NCI-H460 (cell line): Measurements from ENCODE around the gene PAFAH1B2. TPM values are rescaled to one million over a fixed set of nuclear protein-coding genes. Genes with fewer than 3 reads are reported as not detected.
"Not testable (repeated sequence)": the region's sequence is repeated elsewhere in the genome, so short reads cannot be mapped to it uniquely, and the experiment has no call there.

Experiments
- DNase-seq: peaks from one replicate; pipeline ENCODE4 v3.0.0-alpha.2; 2016; ENCODE audit warnings: low read depth; ENCODE audit errors: extremely low read depth
- total RNA-seq: library from RNA; depleted of rRNA; stranded (reverse); fragments of >200 nt; shearing (Covaris generic); gene quantifications from 2 replicates; pipeline ENCODE4 v1.2.3, GENCODE V29; 2014

The PAFAH1B2 gene
- total RNA-seq, 1 experiment from 2014 or later = 97.4 TPM

DNA sequence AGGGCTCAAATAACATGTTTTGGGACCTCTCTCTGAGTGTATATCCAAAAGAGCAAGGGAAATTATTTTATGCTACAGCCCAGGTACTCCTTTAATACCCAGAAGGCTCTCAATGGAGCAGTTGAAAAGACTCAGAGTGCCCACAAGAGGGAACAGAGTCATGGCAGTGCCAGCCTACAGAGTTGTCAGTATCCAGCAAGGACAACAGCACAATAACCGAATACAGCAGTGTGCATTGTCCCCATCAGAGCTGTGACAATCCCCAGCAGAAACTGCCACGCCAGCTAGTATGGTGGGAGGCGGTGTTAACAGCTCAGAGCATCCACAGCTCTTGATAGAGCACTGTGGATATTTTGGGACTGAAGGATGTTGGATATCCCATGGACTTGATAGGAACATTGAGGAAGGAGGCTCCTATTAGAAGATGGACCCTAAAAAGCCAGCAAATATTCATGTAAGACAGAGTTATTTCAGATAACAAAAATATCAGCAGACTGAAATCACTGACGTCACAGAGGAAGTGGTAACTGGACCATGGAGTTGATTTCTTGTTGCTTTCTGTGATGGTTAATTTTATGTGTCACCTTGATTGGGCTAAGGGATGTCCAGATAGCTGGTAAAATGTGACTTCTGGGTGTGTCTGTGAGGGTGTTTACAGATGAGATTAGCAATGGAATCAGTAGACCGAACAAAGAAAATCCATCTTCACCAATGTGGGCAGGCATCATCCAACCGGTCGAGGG, 17.7 kb upstream of the PAFAH1B2 start:
- no peak for DNase-seq

DNA sequence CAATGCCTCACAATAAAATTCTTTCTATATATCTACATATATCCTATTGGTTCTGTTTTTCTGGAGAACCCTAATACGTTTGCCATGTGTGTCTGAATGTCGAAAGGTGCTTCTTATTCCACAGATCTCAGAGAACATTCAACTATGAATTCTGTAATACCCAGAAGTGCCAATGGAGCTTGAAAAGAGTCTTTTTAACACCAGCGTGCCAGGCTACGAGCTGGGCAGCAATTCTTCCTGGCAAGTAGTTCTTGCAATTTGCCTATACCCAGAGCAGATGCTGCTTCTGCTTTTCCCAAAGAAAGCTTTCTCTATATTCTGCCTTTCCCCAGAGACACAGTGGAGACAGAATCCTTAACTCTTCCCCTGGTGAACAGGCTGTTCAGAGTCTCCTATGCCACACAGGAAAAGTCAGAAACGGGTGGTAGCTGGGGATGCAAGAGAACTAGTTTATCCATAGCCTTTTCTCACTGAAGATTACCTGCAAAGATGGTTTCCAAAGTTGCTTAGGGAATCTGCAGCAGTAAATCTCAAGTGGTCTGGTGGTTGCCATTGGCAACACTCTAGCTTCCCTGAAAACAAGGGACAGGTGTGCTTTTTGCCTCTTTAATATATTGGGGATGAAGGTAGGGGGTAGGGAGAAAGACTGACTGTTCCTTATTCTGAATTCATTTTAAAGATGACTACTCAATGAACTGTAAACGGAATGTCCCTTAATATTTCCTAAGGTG, 16.8 kb upstream of the PAFAH1B2 start:
- DNase-seq = no peak

GRCh38 chr11:117128289-117128688, 15.8 kb upstream of the PAFAH1B2 start:
- DNase-seq = no peak

GRCh38 chr11:117130396-117130795, 13.7 kb upstream of the PAFAH1B2 start:
- DNase-seq = not testable (repeated sequence)

GRCh38 chr11:117130879-117131278, 13.2 kb upstream of the PAFAH1B2 start:
- no peak for DNase-seq

DNA sequence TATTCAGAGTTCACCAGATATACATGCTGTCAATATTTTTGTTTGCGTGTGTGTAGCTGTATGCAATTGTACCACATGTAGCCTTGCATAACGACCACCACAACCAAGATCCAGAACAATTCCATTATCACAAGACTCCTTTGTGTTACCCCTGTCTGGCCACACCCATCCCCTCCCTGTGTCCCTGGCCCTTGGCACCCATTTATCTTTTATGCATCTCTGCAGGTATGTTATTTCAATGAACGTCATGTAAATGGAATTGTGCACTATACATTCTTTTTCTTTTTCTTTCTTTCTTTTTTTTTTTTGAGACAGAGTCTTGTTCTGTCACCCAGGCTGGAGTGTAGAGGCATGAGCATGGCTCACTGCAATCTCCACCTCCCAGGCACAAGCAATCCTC, 9.7 kb upstream of the PAFAH1B2 start:
- DNase-seq = no peak

- not testable (repeated sequence) for DNase-seq
These were observed 9.1 kb upstream of the PAFAH1B2 start for GRCh38 chr11:117134979-117135378.

DNA sequence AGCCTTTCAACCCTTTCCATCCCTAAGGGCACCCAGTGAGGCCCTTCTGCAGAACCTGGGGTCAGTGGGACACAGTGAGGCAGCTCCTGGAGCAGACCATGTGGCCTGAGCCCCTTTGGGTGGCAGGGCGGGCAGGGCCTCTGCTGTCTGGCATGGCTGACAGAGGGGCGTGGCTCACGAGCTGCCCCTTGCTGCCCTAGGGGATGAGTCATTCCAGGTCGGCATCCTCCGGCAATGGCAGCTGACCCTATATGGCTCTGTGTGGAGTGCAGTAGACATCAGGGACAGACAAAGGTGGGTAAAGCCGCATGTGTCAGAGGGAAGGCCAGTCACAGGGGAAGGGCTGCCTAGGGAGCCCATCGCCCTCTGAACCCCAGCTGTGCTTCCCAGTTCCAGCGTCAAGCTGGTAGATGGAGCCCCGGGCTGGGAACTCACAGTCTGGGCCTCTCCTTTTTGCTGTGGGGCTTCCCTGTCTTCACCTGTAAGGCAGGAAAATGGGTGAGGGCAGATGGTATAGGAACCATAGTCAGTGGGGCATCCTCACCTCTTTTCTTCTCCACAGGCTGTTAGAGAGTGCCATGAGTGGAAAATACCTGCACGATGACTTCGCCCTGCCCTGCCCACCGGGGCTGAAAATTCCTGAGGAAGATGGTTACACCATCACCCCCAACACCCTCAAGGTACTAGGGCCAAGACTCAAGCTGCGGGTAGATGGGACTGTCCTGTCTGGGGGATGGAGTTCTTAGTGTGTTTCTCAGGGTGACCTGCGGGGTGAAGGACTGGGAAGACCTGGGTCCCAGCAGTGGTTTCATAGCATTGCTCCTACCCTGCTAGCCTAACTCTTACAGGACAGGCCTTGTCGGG, 6.6 kb upstream of the PAFAH1B2 start:
- DNase-seq = not testable (repeated sequence)

GRCh38 chr11:117143390-117143789, 697 bp upstream of the PAFAH1B2 start:
- peak; percentile 16 for DNase-seq

- peak; percentile 6 for DNase-seq
These were observed 648 bp downstream of the PAFAH1B2 start for GRCh38 chr11:117144477-117145392.

DNA sequence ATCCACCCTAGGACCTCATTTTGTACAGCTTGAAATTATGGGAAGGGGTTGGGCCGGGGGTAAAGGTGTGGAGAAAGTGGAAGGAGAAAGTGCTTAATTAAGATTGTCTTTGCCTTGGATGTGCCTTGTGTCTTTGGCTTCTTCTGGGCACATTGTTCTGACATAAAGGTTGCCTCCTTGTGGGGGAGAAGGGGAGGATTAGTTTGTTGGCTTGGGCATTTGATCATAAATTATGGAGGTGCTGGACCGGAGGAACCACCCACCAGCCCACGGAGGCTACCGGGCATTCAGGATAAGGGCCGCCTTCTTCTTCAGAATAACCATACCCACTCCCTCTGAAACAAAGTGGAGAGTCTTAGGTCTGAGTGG, 1.3 kb downstream of the PAFAH1B2 start:
- DNase-seq = no peak

DNA sequence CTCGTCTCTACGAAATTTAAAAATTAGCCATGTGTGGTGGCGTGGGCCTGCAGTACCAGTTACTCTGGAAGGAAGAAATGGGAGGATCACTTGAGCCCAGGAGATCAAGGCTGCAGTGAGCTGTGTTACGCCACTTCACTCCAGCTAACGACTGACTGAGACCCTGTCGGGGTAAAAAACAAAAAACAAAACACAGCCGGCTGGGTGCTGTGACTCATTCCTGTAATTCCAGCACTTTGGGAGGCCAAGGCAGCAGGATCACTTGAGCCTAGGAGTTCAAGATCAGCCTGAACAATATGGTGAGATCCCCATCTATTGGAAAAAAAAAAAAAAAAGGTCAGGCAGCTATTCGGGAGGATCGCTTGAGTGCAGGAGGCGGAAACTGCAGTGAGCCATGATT, 2.4 kb downstream of the PAFAH1B2 start:
- DNase-seq = no peak

DNA sequence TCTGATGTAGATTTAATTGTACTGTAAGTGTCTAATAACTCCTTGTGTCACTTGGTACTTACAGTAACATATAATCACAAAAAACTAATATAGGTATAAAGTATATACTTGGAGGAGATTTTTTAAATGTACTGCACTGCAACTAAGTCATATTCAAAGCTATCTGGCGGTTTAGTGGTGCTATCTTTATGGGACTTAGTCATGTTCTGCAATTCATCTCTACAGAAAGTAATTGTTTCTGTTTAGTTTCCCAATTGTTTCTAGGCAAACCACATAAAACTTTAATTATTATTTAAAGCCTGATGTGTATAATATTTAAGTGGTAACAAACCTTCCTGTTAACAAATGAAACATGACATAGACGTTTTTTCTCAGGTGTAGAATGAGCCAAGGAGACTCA, 8.0 kb downstream of the PAFAH1B2 start:
- no peak for DNase-seq

- no peak for DNase-seq
These were observed 10.4 kb downstream of the PAFAH1B2 start for GRCh38 chr11:117154468-117154867.

DNA sequence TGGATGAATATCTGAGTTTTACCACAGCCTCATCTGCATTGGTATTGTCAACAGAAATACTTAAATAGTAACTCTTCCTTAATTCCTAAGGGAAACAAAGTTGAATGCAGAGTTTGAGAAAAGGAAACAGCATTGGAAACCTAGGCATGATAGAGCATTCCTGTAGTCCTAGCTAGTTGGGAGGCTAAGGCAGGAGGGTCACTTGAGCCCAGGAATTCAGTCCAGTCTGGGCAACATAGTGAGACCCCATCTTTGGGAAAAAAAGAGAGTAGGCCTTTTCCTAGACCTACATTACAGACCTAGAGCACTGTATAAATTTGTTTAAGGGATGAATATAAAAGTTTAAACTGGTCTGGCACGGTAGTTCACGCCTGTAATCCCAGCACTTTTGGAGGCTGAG, 13.4 kb downstream of the PAFAH1B2 start:
- no peak for DNase-seq

DNA sequence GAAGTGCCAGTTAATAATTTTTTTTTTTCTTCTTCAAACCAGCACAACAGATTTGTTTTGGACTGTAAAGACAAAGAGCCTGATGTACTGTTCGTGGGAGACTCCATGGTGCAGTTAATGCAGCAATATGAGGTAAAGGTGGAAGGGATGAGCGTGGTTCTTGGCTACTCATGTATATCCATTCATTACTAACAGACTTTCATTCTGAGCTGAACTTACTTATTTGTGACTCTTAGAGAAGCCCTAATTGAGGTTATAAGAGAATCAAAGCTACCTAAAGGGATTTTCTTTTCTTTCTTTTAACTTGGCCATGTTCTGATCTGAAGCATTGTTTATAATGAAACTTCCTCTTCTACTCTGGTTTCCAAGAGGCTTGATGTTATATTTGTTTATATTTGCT, 15.8 kb downstream of the PAFAH1B2 start:
- no peak for DNase-seq

DNA sequence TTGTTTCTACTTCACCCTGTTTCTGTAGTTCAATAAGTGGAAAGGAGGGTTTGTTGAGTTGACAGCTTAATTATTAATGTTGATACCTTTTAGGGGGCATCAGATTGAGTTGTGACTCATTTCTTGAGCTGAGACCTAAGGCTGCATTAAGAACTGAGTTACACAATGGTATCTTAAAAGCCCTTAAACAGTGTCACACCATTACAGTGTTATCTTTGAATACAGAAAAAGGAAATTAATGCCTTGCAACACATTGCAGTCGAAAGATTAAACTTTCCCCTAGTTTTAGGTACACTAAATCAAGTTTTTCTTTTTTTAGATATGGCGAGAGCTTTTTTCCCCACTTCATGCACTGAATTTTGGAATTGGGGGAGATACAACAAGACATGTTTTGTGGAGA, 16.7 kb downstream of the PAFAH1B2 start:
- no peak for DNase-seq

DNA sequence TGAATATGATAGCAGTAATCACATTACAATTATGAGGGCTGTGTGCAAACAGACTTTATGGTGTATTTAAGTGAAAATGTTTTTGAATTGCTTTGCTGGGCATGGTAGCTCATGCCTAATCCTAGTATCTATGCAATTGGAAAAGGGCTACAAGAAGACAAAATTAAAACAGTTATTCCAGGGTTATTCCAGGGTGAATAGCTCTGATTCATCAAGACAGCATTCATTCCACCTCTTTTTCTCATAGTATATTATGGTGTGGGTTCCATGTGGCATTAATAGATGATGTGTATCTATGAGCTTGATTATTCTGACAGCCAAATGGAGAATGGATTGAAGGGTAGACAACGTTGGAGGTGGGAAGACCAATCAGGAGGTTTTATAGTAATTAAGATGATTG, 22.4 kb downstream of the PAFAH1B2 start:
- DNase-seq = no peak

- DNase-seq = no peak
These were observed 25.6 kb downstream of the PAFAH1B2 start for GRCh38 chr11:117169736-117170135.

DNA sequence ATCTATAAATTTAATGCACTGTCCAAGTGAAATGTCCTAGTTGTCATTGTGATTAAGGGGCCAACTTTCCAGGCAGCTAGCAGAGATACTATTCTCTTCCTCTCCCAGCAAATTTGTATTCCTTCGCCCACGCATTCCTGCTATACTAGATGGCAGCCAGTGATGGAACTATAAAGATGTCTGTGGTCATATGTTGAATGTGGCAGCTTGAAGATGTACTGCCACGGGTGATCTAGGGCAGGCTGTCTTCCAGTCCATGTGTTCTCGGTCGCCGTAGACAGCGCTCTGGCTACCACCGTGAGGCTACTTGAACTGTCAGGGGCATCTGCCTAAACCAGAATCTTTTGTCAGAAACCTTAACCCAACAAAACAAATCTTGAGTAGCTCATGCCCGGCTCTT, 26.1 kb downstream of the PAFAH1B2 start:
- DNase-seq = no peak
